C4-2B (cell line): ENCODE measurements around the gene ARHGAP4.
A peak's percentile ranks its signal among the peaks of the same experiment; 100 is the strongest.

ENCODE experiments used
- H3K27ac ChIP-seq: fragments of 450-650 bp; 2 replicates; pipeline ENCODE4 v1.5.1; 2017
- ZFX ChIP-seq: fragments of 450-650 bp; IDR thresholded peaks from 2 replicates; pipeline ENCODE4 v1.6.1; 2017
- TF ChIP-seq, protein P1 (sequence below): fragments of 450-650 bp; conservative IDR thresholded peaks from 2 replicates; pipeline ENCODE4 v1.5.1; 2017; ENCODE audit warnings: mild to moderate bottlenecking

ARHGAP4 gene

DNA sequence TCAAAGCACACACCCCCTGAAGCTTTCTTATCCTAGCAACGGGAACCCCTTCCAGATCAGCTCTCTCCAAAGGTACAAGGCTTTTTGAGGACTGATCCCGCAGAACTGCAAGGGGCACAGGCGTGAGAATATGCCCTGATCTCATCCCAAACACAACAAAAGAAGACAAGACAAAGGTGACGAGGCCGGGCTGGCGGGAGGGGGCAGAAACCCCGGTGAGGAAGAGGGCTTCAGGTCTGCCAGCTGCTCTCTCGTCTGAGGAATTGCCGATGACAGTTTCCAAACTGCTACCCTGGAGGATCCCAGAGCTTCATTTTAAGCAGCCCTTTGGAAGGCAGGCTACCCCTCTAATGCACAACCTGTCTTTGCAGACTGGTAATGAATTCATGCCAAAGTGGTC lies 42.2 kb upstream of the ARHGAP4 start:
- peak overlapping the region; percentile 100 for H3K27ac ChIP-seq

DNA sequence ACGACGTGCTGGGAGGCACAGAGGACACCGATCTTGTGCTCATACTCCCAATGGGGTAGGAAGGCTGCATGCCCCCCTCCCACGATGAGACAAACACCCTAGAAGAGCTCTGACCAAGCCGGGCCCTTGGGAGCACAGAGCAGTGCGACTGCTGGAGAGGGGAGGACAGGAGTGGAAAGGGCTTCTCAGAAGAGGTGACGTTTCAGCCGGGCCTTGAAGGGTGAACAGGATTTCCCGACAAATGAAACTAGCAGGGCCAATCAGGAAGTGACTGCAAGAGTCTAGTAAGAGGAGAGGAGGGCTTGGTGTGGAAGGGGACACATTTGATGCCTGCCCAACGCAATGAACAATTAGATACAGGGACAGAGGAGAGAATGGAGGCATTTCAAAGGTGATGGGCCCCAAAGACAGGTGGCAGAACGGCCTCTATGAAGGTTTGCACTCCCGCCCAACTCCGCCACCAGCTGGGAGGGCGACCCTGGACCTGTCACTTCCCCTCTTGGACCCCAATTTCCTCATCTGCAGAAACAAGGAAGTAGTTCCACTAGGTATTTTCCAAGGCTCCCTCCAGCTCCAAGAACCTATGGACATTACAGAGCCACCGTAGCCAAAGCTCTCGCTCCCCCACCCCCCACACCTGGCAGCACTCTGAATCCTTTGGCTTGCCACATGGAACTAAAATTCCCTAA lies 41.6 kb upstream of the ARHGAP4 start:
- TF ChIP-seq, protein P1, sequence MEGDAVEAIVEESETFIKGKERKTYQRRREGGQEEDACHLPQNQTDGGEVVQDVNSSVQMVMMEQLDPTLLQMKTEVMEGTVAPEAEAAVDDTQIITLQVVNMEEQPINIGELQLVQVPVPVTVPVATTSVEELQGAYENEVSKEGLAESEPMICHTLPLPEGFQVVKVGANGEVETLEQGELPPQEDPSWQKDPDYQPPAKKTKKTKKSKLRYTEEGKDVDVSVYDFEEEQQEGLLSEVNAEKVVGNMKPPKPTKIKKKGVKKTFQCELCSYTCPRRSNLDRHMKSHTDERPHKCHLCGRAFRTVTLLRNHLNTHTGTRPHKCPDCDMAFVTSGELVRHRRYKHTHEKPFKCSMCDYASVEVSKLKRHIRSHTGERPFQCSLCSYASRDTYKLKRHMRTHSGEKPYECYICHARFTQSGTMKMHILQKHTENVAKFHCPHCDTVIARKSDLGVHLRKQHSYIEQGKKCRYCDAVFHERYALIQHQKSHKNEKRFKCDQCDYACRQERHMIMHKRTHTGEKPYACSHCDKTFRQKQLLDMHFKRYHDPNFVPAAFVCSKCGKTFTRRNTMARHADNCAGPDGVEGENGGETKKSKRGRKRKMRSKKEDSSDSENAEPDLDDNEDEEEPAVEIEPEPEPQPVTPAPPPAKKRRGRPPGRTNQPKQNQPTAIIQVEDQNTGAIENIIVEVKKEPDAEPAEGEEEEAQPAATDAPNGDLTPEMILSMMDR, result no peak
- no peak for TF ChIP-seq ZFX
- H3K27ac ChIP-seq, result peak overlapping the region; percentile 100

More for the DNA sequence above, 42.2 kb upstream of the ARHGAP4 start:
- TF ChIP-seq ZFX, result no peak
- TF ChIP-seq, protein P1, result no peak

DNA sequence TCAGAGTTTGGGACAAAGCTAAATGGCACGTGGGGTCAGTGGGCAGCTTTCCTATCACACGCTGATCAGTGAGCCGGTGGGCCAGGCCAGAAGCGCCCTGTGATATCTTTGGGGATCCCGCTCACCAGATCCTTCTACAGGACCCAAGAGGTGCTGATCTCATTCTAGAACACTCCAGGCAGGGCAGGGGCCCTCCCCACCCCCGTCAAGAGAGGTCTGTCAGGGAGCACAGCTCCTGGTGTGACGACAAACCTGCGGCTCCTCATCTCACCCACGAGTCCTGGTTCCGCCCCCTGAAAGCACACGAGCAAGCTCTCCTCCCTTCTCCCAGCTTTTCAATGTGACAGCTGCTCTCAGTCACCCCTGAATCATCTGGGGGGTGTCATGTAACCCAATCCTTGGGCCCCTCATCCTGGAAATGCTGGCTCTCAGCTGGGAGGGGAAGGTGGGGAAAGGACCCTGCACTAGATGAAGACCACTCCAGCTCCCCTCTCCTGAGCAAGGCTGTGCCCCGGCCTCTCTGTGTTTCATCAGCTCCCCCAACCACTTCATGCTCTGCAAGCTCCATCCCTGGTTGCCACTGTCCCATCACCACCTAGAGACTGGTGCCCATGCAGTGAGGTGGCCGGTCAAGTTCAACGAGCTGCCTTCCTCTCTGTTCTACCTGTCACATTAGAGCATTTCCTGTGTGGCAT lies 40.9 kb upstream of the ARHGAP4 start:
- TF ChIP-seq ZFX, result no peak
- TF ChIP-seq, protein P1, result no peak
- peak overlapping the region; percentile 100; the same call in 1 of the 2 replicates for H3K27ac ChIP-seq

DNA sequence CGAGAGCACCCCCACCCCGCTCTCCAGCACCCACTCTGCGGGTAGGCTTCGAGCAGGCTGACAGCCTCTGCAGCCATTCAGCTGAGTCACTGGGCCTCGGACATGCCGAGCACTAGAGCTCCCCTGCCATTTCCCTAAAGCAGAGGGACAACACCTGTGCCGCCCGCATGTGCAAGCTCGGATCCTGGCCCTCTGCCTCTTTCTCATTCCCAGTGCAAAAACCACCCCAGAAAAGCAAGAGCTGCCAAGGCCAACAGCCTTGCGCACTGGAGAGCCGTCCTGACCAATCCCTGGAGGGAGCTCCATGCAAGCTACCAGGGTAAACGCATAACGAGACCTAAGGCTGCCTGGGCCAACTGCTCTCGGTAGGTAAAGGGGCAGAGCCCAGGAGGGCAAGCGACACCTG lies 40.2 kb upstream of the ARHGAP4 start:
- TF ChIP-seq, protein P1, result no peak
- no peak for TF ChIP-seq ZFX
- peak overlapping the region; percentile 100; the same call in 1 of the 2 replicates for H3K27ac ChIP-seq

DNA sequence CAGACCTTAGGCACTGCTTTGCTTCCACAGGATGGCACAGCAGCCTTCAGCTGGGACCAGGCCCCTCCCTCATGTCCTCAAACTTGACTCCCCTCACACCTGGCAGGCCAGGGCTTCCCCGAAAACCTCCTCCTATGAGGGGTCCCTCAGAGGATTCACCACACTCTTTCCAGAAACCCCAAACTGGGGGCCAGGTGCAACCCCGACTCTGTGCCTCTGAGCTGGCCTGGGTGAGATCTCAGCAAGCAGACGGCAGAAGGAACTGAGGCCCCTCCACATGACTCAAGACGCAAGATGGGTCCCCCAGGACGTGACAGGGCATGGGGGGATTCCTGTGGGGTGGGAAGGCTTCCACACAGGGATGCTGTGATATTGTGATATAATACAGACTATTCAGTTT lies 39.3 kb upstream of the ARHGAP4 start:
- no peak overlapping the region for H3K27ac ChIP-seq
- TF ChIP-seq ZFX, result no peak
- TF ChIP-seq, protein P1, result no peak

DNA sequence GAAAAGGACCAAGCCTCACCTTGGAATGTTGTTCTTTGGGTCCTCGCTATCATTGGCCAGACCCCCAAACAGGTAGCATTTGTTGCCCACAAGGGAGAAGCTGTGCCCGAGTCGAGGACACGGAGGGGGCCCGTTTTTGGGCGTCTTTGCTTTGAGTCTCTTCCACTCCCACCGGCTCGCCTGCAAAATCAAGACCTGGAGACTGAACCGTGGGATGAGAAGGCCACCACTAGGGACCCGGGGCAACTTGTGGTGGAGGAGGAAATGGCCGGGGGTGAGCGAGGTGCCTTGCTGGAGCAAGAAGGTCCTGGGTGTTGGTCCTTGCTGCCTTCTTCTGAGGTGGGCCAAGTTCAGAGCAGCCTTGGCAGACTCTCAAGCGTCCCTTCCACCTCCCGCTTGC lies 38.0 kb upstream of the ARHGAP4 start:
- no peak overlapping the region for H3K27ac ChIP-seq
- no peak for TF ChIP-seq ZFX

DNA sequence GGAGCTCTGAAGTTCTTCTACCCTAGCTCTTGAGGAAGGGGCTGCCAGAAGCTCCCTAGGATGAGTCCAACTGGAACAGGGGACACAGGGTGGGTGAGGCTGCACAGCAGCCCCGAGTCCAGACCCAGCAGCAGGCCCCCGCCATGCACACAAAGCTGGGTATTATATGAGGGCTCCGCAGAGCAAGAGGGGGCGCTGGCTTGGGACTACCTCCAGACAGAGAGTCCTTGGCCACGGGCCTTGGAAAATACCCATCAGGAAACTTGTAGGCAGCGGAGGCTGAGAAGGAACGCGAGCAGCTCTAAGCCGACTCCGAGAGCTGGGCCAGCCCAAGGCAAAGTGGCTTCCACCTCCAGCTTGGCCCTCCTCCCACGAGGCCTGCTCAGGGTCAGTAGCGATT lies 37.5 kb upstream of the ARHGAP4 start:
- no peak overlapping the region for H3K27ac ChIP-seq
- TF ChIP-seq, protein P1, result no peak
